ENCODE measurements around the gene TNFRSF14. TPM values are rescaled to one million over a fixed set of nuclear protein-coding genes. Genes with fewer than 3 reads are reported as not detected.

Gene TNFRSF14
- total RNA-seq, 1 experiment from 2014 or later: 24.4 TPM

GRCh38 chr1:2533365-2533764, 22.8 kb upstream of the TNFRSF14 start:
- intact Hi-C loops (cut with micrococcal nuclease; ENCODE audit: unreplicated experiment): no loop called here
- Mint-ChIP-seq H3K9me3 (ENCODE audit: low read depth, unreplicated experiment) (no peaks in the 10 kb centered on the region), H3K27me3 (ENCODE audit: unreplicated experiment) (peaks cover 12% of the 10 kb centered on the region), H3K4me1 (ENCODE audit: low read depth, unreplicated experiment) (peaks cover 8% of the 10 kb centered on the region), H3K4me3 (ENCODE audit: low read depth, unreplicated experiment) (no peak overlapping the region), H3K27ac (ENCODE audit: unreplicated experiment) (no peak overlapping the region), H3K36me3 (ENCODE audit: insufficient read depth, unreplicated experiment) (no peaks in the 10 kb centered on the region)
- CTCF ChIA-PET: no interaction called here
- TF ChIP-seq CTCF (IDR thresholded peaks at IDR 0.05; ENCODE audit: unreplicated experiment): no peak
- BruUV-seq (replicated peaks): no TSS peak
- DNase-seq: no peak

- no peak for DNase-seq
- CTCF ChIA-PET: interaction anchor here (1.0 kb wide), 1 partner anchor 14 kb away, joined by 5 read pairs; no protein-coding TSS in a partner anchor
- Mint-ChIP-seq H3K36me3 (ENCODE audit: insufficient read depth, unreplicated experiment) (no peaks in the 10 kb centered on the region), H3K27ac (ENCODE audit: unreplicated experiment) (no peak overlapping the region), H3K27me3 (ENCODE audit: unreplicated experiment) (peaks cover 12% of the 10 kb centered on the region), H3K4me3 (ENCODE audit: low read depth, unreplicated experiment) (no peak overlapping the region), H3K9me3 (ENCODE audit: low read depth, unreplicated experiment) (no peaks in the 10 kb centered on the region), H3K4me1 (ENCODE audit: low read depth, unreplicated experiment) (peaks cover 8% of the 10 kb centered on the region)
- intact Hi-C loops (cut with micrococcal nuclease; ENCODE audit: unreplicated experiment): no loop called here
- no peak for TF ChIP-seq CTCF (IDR thresholded peaks at IDR 0.05; ENCODE audit: unreplicated experiment)
- no TSS peak for BruUV-seq (replicated peaks)
These were observed 21.9 kb upstream of the TNFRSF14 start for GRCh38 chr1:2534315-2534686.

GRCh38 chr1:2534687-2535441, 21.3 kb upstream of the TNFRSF14 start:
- no peaks in the 10 kb centered on the region for H3K9me3 Mint-ChIP-seq (ENCODE audit: low read depth, unreplicated experiment)
- no peak for TF ChIP-seq CTCF (IDR thresholded peaks at IDR 0.05; ENCODE audit: unreplicated experiment)
- H3K27ac Mint-ChIP-seq (ENCODE audit: unreplicated experiment): no peak overlapping the region
- H3K27me3 Mint-ChIP-seq (ENCODE audit: unreplicated experiment): peaks cover 12% of the 10 kb centered on the region
- H3K36me3 Mint-ChIP-seq (ENCODE audit: insufficient read depth, unreplicated experiment): no peaks in the 10 kb centered on the region
- intact Hi-C loops (cut with micrococcal nuclease; ENCODE audit: unreplicated experiment): no loop called here
- BruUV-seq (replicated peaks): no TSS peak
- CTCF ChIA-PET: interaction anchor here (1.0 to 1.8 kb wide), 2 partner anchors 9 to 14 kb away, joined by 5 to 8 read pairs; partner anchors contain the start of gene PANK4
- no peak overlapping the region for H3K4me3 Mint-ChIP-seq (ENCODE audit: low read depth, unreplicated experiment)
- H3K4me1 Mint-ChIP-seq (ENCODE audit: low read depth, unreplicated experiment): peaks cover 8% of the 10 kb centered on the region
- DNase-seq: peak; percentile 40

GRCh38 chr1:2535455-2535854, 20.7 kb upstream of the TNFRSF14 start:
- DNase-seq: no peak
- no peak for TF ChIP-seq CTCF (IDR thresholded peaks at IDR 0.05; ENCODE audit: unreplicated experiment)
- Mint-ChIP-seq H3K27ac (ENCODE audit: unreplicated experiment) (no peak overlapping the region), H3K9me3 (ENCODE audit: low read depth, unreplicated experiment) (no peaks in the 10 kb centered on the region), H3K4me1 (ENCODE audit: low read depth, unreplicated experiment) (peaks cover 8% of the 10 kb centered on the region), H3K36me3 (ENCODE audit: insufficient read depth, unreplicated experiment) (no peaks in the 10 kb centered on the region), H3K4me3 (ENCODE audit: low read depth, unreplicated experiment) (no peak overlapping the region), H3K27me3 (ENCODE audit: unreplicated experiment) (peaks cover 11% of the 10 kb centered on the region)
- CTCF ChIA-PET: interaction anchor here (1.0 to 1.8 kb wide), 2 partner anchors 9 to 13 kb away, joined by 5 to 8 read pairs; partner anchors contain the start of gene PANK4
- intact Hi-C loops (cut with micrococcal nuclease; ENCODE audit: unreplicated experiment): no loop called here
- no TSS peak for BruUV-seq (replicated peaks)

Measured in Calu3 (cell line).